Measurements from ENCODE around the gene BROX. TPM values are rescaled to one million over a fixed set of nuclear protein-coding genes. Genes with fewer than 3 reads are reported as not detected.

Gene BROX
- total and polyA plus RNA-seq, 10 of the 15 experiments (the other 5 are each of a cell fraction or from before 2014, with no cell fraction given) = 5.8 to 42.0 (median 16.8) TPM

GRCh38 chr1:222750651-222751050 lies 38.3 kb downstream of the BROX start:
- H3K4me2 ChIP-seq (ENCODE audit: control insufficient read depth, insufficient read depth) = no peak overlapping the region
- H3K4me1 ChIP-seq (ENCODE audit: control insufficient read depth, insufficient read depth, low read length) = peaks cover 6% of the 10 kb centered on the region
- H4K20me1 ChIP-seq (ENCODE audit: control insufficient read depth, insufficient read depth) = no peaks in the 10 kb centered on the region
- CTCF ChIA-PET = interaction anchor here (0.6 to 3.2 kb wide), 14 partner anchors 11 to 877 kb away, joined by 3 to 21 read pairs (median 3); partner anchors contain the start of gene FAM177B
- intact Hi-C loops (cut with micrococcal nuclease; ENCODE audit: unreplicated experiment) = no loop called here
- FAIRE-seq = peak; percentile 88
- H3K27ac ChIP-seq (ENCODE audit: control insufficient read depth, insufficient read depth) = no peak overlapping the region
- no peak for DNase-seq (ENCODE audit: low read depth, low spot score)
- no peaks in the 10 kb centered on the region for H3K36me3 ChIP-seq (ENCODE audit: control insufficient read depth in 2 of 2, insufficient read depth in 2 of 2, low read length in 1 of 2)
- H3K79me2 ChIP-seq (ENCODE audit: control insufficient read depth, insufficient read depth, low read length) = no peaks in the 10 kb centered on the region
- RAD21 ChIA-PET (ENCODE audit: unreplicated experiment) = interaction anchor here (0.8 to 1.4 kb wide), 6 partner anchors 12 to 105 kb away, joined by 3 to 4 read pairs (median 3); no protein-coding TSS in a partner anchor
- POLR2A ChIA-PET = no interaction called here
- H3K27me3 ChIP-seq (replicated peaks in 1 of 2; ENCODE audit: control insufficient read depth in 2 of 2, insufficient read depth in 2 of 2, low read length in 1 of 2) = no peaks in the 10 kb centered on the region
- no peak overlapping the region for H3K4me3 ChIP-seq
- TF ChIP-seq IRF3 (IDR thresholded peaks at IDR 0.05) = no peak
- TF ChIP-seq DPF2 (IDR thresholded peaks at IDR 0.05) = no peak
- TF ChIP-seq NFIC (IDR thresholded peaks at IDR 0.05; ENCODE audit: low read depth, low read length) = no peak
- TF ChIP-seq SPI1 (IDR thresholded peaks at IDR 0.05; ENCODE audit: borderline replicate concordance, insufficient read depth, low read depth, low read length) = peak; percentile 82
- no peak for TF ChIP-seq MAX (IDR thresholded peaks at IDR 0.05; ENCODE audit: low read depth, low read length)
- no peak for TF ChIP-seq YBX1 (IDR thresholded peaks at IDR 0.05)
- no peak for TF ChIP-seq RAD21 (IDR thresholded peaks at IDR 0.05; ENCODE audit: insufficient read depth, low read depth, low read length)
- TF ChIP-seq POLR2A (IDR thresholded peaks at IDR 0.05; ENCODE audit: low read depth, low read length) = no peak
- TF ChIP-seq SUZ12 (IDR thresholded peaks at IDR 0.05; ENCODE audit: unreplicated experiment) = no peak
- TF ChIP-seq CHD2 (IDR thresholded peaks at IDR 0.05; ENCODE audit: borderline replicate concordance, low read depth, low read length) = no peak
- TF ChIP-seq BCLAF1 (IDR thresholded peaks at IDR 0.05) = no peak
- TF ChIP-seq MYB (IDR thresholded peaks at IDR 0.05; ENCODE audit: borderline replicate concordance, low read depth, low read length) = no peak
- TF ChIP-seq ZNF384 (IDR thresholded peaks at IDR 0.05; ENCODE audit: borderline replicate concordance, low read depth, low read length) = peak; percentile 91
- TF ChIP-seq KLF5 (IDR thresholded peaks at IDR 0.05; ENCODE audit: partially characterized antibody) = no peak
- TF ChIP-seq ATF3 (IDR thresholded peaks at IDR 0.05; ENCODE audit: borderline replicate concordance, extremely low read depth, low read depth, low read length) = no peak
- no peak for TF ChIP-seq RELA (IDR thresholded peaks at IDR 0.05; ENCODE audit: borderline replicate concordance, partially characterized antibody)
- no peak for TF ChIP-seq SUPT20H (IDR thresholded peaks at IDR 0.05; ENCODE audit: borderline replicate concordance, control insufficient read depth, low read depth, low read length)
- H2AFZ ChIP-seq (ENCODE audit: control insufficient read depth, low read depth, low read length) = no peak overlapping the region
- H3K9ac ChIP-seq (ENCODE audit: control insufficient read depth, insufficient read depth, low read length) = no peak overlapping the region
- BruUV-seq (replicated peaks) = no TSS peak
- H3K9me3 ChIP-seq (replicated peaks; ENCODE audit: control insufficient read depth, insufficient read depth, low read length) = no peaks in the 10 kb centered on the region
- 7% methylated on average over 1 of the region's 1 CpG for WGBS (ENCODE audit: insufficient coverage, insufficient replicate concordance, low lambda C conversion rate, missing lambda C conversion rate)
- peak; percentile 85 for ATAC-seq
- SMC1A ChIA-PET (ENCODE audit: uncharacterized antibody, unreplicated experiment) = interaction anchor here (0.6 to 2.7 kb wide), 13 partner anchors 9 to 731 kb away, joined by 3 to 16 read pairs (median 3); partner anchors contain the start of gene FAM177B
- in situ Hi-C loops (cut with MboI) = no loop called here
